CD4-positive, alpha-beta T cell (primary cell): ENCODE data around the gene SPTBN5. TPM values are rescaled to one million over a fixed set of nuclear protein-coding genes. Genes with fewer than 3 reads are reported as not detected.
"Not testable (repeated sequence)": the region's sequence is repeated elsewhere in the genome, so short reads cannot be mapped to it uniquely, and the experiment has no call there.

Experiments
- ATAC-seq: fragments of 200-7000 bp; cut with Tn5 transposase; one replicate; pipeline ENCODE4 v1.10.0; 2022; ENCODE audit warnings: mild to moderate bottlenecking; ENCODE audit not compliant: poor library complexity
- CTCF ChIA-PET: fragments of 350-600 bp; sonication (Branson Sonifier 250); formaldehyde crosslinking; loops from one replicate; lab custom pipeline; 2021; ENCODE audit warnings: antibody characterized with exemption, inconsistent platforms; lab: Charles Lee
- POLR2A ChIA-PET: fragments of 350-600 bp; sonication (Branson Sonifier 250); formaldehyde crosslinking; loops from one replicate; lab custom pipeline; 2021; ENCODE audit warnings: antibody characterized with exemption, inconsistent platforms; lab: Charles Lee
- DNase-seq, 14 experiments: peaks; one replicate each; pipeline ENCODE4 v3.0.0-alpha.2; 2013 to 2020; ENCODE audit warnings: mixed read lengths in 2 of 14
- H3K27ac ChIP-seq, 2 donors: one replicate each; pipeline versions ENCODE4 v1.5.1 to v1.7.0; 2013; ENCODE audit warnings: low read length in 2 of 2, low read depth in 1 of 2, mild to moderate bottlenecking in 1 of 2
- H3K27me3 ChIP-seq, 2 experiments: 1 replicate in 1 of 2; 2 replicates in 1 of 2; pipeline versions ENCODE4 v1.6.1 to v1.7.0; 2013; ENCODE audit warnings: low read length in 2 of 2, control low read depth in 1 of 2, mild to moderate bottlenecking in 1 of 2, moderate library complexity in 1 of 2; ENCODE audit not compliant: insufficient read depth in 2 of 2, control insufficient read depth in 1 of 2
- H3K36me3 ChIP-seq: one replicate; pipeline ENCODE4 v1.6.1; 2013; ENCODE audit warnings: low read length, control low read depth; ENCODE audit not compliant: insufficient read depth
- H3K4me1 ChIP-seq: one replicate; pipeline ENCODE4 v1.6.1; 2013; ENCODE audit warnings: low read length, control low read depth; ENCODE audit not compliant: insufficient read depth
- H3K4me3 ChIP-seq: one replicate; pipeline ENCODE4 v1.5.1; 2013; ENCODE audit warnings: mild to moderate bottlenecking, low read length, moderate library complexity
- H3K9me3 ChIP-seq, 2 experiments: 1 replicate in 1 of 2; 2 replicates in 1 of 2; pipeline versions ENCODE4 v1.6.1 to v1.7.0; 2013; ENCODE audit warnings: low read length in 2 of 2, mild to moderate bottlenecking in 2 of 2, control low read depth in 1 of 2, moderate library complexity in 1 of 2; ENCODE audit not compliant: control insufficient read depth in 1 of 2, insufficient read depth in 1 of 2
- H3K27ac Mint-ChIP-seq: one replicate; pipeline ENCODE4 v1.8.0; 2020; ENCODE audit warnings: mixed read lengths
- H3K27me3 Mint-ChIP-seq: one replicate; pipeline ENCODE4 v1.8.0; 2021; ENCODE audit warnings: mixed read lengths
- H3K36me3 Mint-ChIP-seq: one replicate; pipeline ENCODE4 v1.8.0; 2021; ENCODE audit warnings: low read depth, mixed read lengths
- H3K4me1 Mint-ChIP-seq: one replicate; pipeline ENCODE4 v1.8.0; 2021; ENCODE audit warnings: low read depth, mixed read lengths
- H3K4me3 Mint-ChIP-seq: one replicate; pipeline ENCODE4 v1.8.0; 2020; ENCODE audit warnings: mild to moderate bottlenecking, mixed read lengths
- H3K9me3 Mint-ChIP-seq: one replicate; pipeline ENCODE4 v1.8.0; 2020; ENCODE audit warnings: mixed read lengths
- intact Hi-C, 2 experiments: fragments of 100-400 bp; cut with DNase I in 1 of 2; cut with micrococcal nuclease in 1 of 2; formaldehyde crosslinking; loops; one replicate each; pipeline versions ENCODE4 v1.15.1 to v1.9.0; 2023 to 2025; cut with DNase I, micrococcal nuclease
- total RNA-seq, 174 experiments: library from RNA in 2 of 174; stranded (reverse) in 2 of 174; gene quantifications; one replicate each; pipeline ENCODE4 v1.2.3 and lab custom pipeline; 2021 to 2026
- TF ChIP-seq, protein P1 (sequence below): fragments of 200-600 bp; IDR thresholded peaks from one replicate; pipeline ENCODE4 v1.8.0; 2022; ENCODE audit warnings: antibody characterized with exemption, mild to moderate bottlenecking

SPTBN5 gene
- total RNA-seq, 2 experiments from 2014 or later: 2.2 to 2.3 TPM

DNA sequence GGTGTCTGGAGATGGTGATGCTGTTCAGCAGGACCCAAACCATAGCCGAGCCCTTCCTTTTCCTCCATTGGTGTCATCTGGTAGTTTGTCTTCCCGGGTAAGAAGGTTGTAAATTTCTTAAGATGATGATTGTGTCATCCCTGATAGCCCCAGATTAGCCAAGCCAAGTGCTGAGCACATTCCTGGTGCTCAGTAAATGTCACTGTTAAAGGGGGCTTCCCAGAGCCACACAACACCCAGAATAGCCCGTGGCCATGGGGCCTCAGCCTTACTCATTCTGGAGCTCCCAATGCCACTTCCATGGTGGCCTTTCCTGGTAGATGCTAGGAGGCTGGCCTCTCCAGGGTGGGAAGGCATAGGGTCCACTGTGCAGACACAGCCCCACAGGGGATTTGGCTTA lies 59.8 kb downstream of the SPTBN5 start:
- peaks cover 44% of the 10 kb centered on the region for H3K36me3 ChIP-seq
- TF ChIP-seq, protein P1, sequence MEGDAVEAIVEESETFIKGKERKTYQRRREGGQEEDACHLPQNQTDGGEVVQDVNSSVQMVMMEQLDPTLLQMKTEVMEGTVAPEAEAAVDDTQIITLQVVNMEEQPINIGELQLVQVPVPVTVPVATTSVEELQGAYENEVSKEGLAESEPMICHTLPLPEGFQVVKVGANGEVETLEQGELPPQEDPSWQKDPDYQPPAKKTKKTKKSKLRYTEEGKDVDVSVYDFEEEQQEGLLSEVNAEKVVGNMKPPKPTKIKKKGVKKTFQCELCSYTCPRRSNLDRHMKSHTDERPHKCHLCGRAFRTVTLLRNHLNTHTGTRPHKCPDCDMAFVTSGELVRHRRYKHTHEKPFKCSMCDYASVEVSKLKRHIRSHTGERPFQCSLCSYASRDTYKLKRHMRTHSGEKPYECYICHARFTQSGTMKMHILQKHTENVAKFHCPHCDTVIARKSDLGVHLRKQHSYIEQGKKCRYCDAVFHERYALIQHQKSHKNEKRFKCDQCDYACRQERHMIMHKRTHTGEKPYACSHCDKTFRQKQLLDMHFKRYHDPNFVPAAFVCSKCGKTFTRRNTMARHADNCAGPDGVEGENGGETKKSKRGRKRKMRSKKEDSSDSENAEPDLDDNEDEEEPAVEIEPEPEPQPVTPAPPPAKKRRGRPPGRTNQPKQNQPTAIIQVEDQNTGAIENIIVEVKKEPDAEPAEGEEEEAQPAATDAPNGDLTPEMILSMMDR: no peak
- Mint-ChIP-seq H3K9me3 (no peaks in the 10 kb centered on the region), H3K27me3 (no peaks in the 10 kb centered on the region), H3K36me3 (peaks cover 49% of the 10 kb centered on the region), H3K4me3 (no peak overlapping the region), H3K27ac (peak overlapping the region; percentile 10), H3K4me1 (peaks cover 40% of the 10 kb centered on the region)
- intact Hi-C loops: no loop called here
- H3K27ac ChIP-seq: no peak overlapping the region
- ChIA-PET CTCF (no interaction called here), POLR2A (interaction anchor here (0.6 kb wide), 1 partner anchor 65 kb away, joined by 3 read pairs; no protein-coding TSS in a partner anchor)
- H3K4me1 ChIP-seq: peaks cover 63% of the 10 kb centered on the region
- H3K9me3 ChIP-seq: no peaks in the 10 kb centered on the region
- no peak overlapping the region for H3K4me3 ChIP-seq
- ATAC-seq (no peak), DNase-seq (no peak)
- H3K27me3 ChIP-seq: no peaks in the 10 kb centered on the region

GRCh38 chr15:41832875-41833274 lies 61.0 kb downstream of the SPTBN5 start:
- Mint-ChIP-seq H3K27me3 (no peaks in the 10 kb centered on the region), H3K27ac (peak overlapping the region; percentile 27), H3K9me3 (no peaks in the 10 kb centered on the region), H3K4me3 (peak overlapping the region; percentile 47), H3K4me1 (peaks cover 47% of the 10 kb centered on the region), H3K36me3 (peaks cover 51% of the 10 kb centered on the region)
- H3K4me1 ChIP-seq: peaks cover 63% of the 10 kb centered on the region
- H3K36me3 ChIP-seq: peaks cover 42% of the 10 kb centered on the region
- POLR2A ChIA-PET: interaction anchor here (1.3 kb wide), 1 partner anchor 38 kb away, joined by 3 read pairs; no protein-coding TSS in a partner anchor
- ATAC-seq: no peak
- H3K27me3 ChIP-seq: no peaks in the 10 kb centered on the region
- H3K4me3 ChIP-seq: no peak overlapping the region
- intact Hi-C loops: no loop called here
- H3K9me3 ChIP-seq: no peaks in the 10 kb centered on the region
- DNase-seq: peak in 4 of 14 experiments; percentile 26 to 45 (median 36)
- TF ChIP-seq, protein P1: no peak
- CTCF ChIA-PET: interaction anchor here (1.3 to 1.5 kb wide), 2 partner anchors 59 to 60 kb away, joined by 3 to 5 read pairs; partner anchors contain the start of gene MAPKBP1
- no peak overlapping the region for H3K27ac ChIP-seq

DNA sequence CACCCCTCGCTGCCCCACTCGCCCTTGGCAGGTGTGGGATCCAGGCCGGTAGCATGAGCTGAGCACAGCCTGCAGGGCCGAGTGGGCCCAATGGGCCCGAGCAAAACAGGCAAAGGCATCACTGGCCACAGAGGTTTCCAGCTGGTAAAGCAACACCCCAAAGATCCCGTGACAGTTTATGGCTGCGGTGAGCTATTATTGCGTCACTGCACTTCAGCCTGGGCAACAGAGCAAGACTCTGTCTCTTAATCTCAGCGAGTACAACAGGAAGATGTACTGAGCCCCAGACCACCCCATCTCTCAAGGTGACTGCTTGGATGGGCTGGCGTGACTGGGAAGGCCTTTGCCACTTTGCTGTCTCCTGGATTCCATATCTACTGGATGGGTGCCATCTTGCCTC lies 61.6 kb downstream of the SPTBN5 start:
- Mint-ChIP-seq H3K9me3 (no peaks in the 10 kb centered on the region), H3K4me3 (no peak overlapping the region), H3K27ac (peak overlapping the region; percentile 27), H3K4me1 (peaks cover 47% of the 10 kb centered on the region), H3K27me3 (no peaks in the 10 kb centered on the region), H3K36me3 (peaks cover 51% of the 10 kb centered on the region)
- POLR2A ChIA-PET: interaction anchor here (1.0 to 1.8 kb wide), 3 partner anchors 15 to 62 kb away, joined by 3 to 7 read pairs (median 3); no protein-coding TSS in a partner anchor
- H3K27me3 ChIP-seq: no peaks in the 10 kb centered on the region
- no peak overlapping the region for H3K27ac ChIP-seq
- CTCF ChIA-PET: interaction anchor here (1.3 to 1.5 kb wide), 2 partner anchors 58 to 60 kb away, joined by 3 to 5 read pairs; partner anchors contain the start of gene MAPKBP1
- intact Hi-C loops: no loop called here
- H3K9me3 ChIP-seq: no peaks in the 10 kb centered on the region
- H3K4me1 ChIP-seq: peaks cover 67% of the 10 kb centered on the region
- DNase-seq (no peak), ATAC-seq (no peak)
- peaks cover 41% of the 10 kb centered on the region for H3K36me3 ChIP-seq
- no peak overlapping the region for H3K4me3 ChIP-seq
- TF ChIP-seq, protein P1: no peak

- Mint-ChIP-seq H3K4me3 (peak overlapping the region; percentile 79), H3K4me1 (peaks cover 47% of the 10 kb centered on the region), H3K27ac (peak overlapping the region; percentile 81), H3K36me3 (peaks cover 47% of the 10 kb centered on the region)
- Histone ChIP-seq H3K4me1 (peaks cover 70% of the 10 kb centered on the region), H3K36me3 (peaks cover 34% of the 10 kb centered on the region)
- intact Hi-C loops: loop anchor here in 1 of 2 experiments (2.0 kb wide), 1 partner anchor 74 kb away; no protein-coding TSS in a partner anchor
- not testable (repeated sequence) for H3K9me3 Mint-ChIP-seq, H3K27me3 ChIP-seq, H3K27ac ChIP-seq, H3K27me3 Mint-ChIP-seq, H3K9me3 ChIP-seq, H3K4me3 ChIP-seq
- CTCF ChIA-PET: interaction anchor here (1.5 kb wide), 1 partner anchor 59 kb away, joined by 5 read pairs; no protein-coding TSS in a partner anchor
- POLR2A ChIA-PET: interaction anchor here (1.8 kb wide), 1 partner anchor 63 kb away, joined by 7 read pairs; no protein-coding TSS in a partner anchor
- ATAC-seq: peak; percentile 11
- peak in 13 of 14 experiments; percentile 12 to 76 (median 34) for DNase-seq
These were observed 62.6 kb downstream of the SPTBN5 start for GRCh38 chr15:41831291-41831690.
